ENCODE data around the gene DUSP16.

Gene DUSP16

GRCh38 chr12:12433203-12433731 lies 129.4 kb downstream of the DUSP16 start:
- DNase-seq, result peak; percentile 5

DNA sequence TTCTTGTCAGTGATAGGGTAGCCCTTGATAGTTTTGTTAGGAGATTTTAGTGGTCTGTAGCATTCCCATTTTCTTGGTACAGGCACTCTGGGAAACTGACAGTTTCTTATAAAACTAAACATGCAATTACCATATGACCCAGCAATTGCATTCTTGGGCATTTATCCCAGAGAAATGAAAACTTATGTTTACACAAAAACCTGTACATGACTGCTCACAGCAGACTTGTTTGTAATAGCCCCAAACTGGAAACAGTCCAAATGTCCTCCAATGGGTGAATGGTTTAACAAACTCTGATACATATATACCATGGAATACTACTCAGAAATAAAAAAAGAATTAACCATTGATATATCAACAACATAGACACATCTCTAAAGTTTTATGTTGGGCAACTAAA lies 130.3 kb downstream of the DUSP16 start:
- peak; percentile 75 for DNase-seq

GRCh38 chr12:12428961-12429657 lies 133.6 kb downstream of the DUSP16 start:
- no peak for DNase-seq

DNA sequence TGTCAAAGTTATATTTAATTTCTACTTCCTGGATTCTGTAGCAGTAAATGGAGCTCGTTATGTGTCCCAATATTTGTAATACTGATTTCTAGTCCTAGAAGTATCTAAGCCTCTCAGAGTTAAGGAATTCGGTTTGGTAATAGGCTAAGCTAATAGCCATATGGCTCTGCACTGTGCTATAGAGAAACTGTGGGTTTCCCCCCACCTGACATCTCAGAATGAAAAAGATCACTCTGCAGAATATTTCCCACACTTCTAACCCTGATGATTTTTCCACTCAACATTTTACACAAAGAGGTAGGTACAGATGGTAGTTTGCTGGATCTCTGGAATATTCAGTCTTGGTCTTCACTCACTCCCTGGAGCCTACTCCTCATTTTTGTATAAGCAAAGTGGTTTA lies 134.6 kb downstream of the DUSP16 start:
- no peak for DNase-seq

- DNase-seq, result no peak
Observed at GRCh38 chr12:12427568-12427967, 135.1 kb downstream of the DUSP16 start.

DNA sequence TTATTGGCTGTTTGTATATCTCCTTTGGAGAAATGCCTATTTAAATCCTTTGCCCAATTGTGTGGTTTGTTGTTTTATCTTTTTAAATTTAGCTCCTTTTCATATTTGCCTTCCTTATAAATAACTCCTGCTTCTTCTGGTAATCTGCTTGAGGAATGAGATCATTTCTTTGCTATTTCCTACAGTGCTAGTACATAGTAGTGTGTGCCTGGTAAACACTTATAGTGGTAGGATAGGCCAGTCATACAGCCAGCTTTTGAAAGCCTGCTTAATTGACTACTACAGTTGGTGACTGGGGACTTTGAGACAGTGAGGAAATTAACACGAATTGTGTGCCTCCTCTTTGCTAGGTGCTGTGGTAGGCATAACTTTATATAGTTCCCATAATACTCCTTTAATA lies 137.0 kb downstream of the DUSP16 start:
- no peak for DNase-seq

- no peak for DNase-seq
Observed at GRCh38 chr12:12425001-12425400, 137.7 kb downstream of the DUSP16 start.
